ENCODE measurements around the gene ORAI1. TPM values are rescaled to one million over a fixed set of nuclear protein-coding genes. Genes with fewer than 3 reads are reported as not detected.

ORAI1 gene
- total RNA-seq, 3 donors from 2014 or later (not counting 1 experiment from before 2014, with no cell fraction given), result 64.6 to 74.1 (median 70.8) TPM

DNA sequence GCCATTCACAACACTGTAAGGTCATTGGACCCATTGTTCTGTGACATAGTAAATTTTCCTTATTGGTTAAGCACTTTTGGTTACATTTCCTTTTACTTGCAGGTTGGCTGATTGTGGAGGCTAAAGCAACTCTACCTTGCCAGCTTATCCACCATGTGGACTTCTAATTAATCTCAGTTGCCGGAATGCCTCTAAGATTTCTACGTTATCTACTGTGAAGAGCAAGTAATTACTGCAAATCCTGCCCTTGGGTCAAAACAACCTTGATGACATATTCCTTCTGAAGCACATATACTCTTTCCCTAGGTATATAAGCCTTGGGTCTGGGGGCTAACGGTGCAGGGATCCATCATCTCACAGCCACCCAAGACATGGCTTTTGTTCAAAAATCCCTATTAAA lies 62.6 kb downstream of the ORAI1 start:
- H3K27me3 ChIP-seq (ENCODE audit: control insufficient read depth, insufficient read depth, low read length), result no peaks in the 10 kb centered on the region
- Mint-ChIP-seq H3K4me3 (no peak overlapping the region), H3K27ac (peak overlapping the region in 1 of 2 donors; percentile 18), H3K9me3 (no peaks in the 10 kb centered on the region), H3K27me3 (ENCODE audit: low read depth in 2 of 2) (no peaks in the 10 kb centered on the region), H3K36me3 (no peaks in the 10 kb centered on the region), H3K4me1 (peaks cover 5 to 6% of the 10 kb centered on the region in 2 donors)
- DNase-seq (no peak), ATAC-seq (no peak)
- H3K9me3 ChIP-seq (ENCODE audit: control insufficient read depth, insufficient read depth, low read length), result no peaks in the 10 kb centered on the region
- H3K4me3 ChIP-seq (ENCODE audit: low read length), result no peak overlapping the region
- TF ChIP-seq, protein P1, sequence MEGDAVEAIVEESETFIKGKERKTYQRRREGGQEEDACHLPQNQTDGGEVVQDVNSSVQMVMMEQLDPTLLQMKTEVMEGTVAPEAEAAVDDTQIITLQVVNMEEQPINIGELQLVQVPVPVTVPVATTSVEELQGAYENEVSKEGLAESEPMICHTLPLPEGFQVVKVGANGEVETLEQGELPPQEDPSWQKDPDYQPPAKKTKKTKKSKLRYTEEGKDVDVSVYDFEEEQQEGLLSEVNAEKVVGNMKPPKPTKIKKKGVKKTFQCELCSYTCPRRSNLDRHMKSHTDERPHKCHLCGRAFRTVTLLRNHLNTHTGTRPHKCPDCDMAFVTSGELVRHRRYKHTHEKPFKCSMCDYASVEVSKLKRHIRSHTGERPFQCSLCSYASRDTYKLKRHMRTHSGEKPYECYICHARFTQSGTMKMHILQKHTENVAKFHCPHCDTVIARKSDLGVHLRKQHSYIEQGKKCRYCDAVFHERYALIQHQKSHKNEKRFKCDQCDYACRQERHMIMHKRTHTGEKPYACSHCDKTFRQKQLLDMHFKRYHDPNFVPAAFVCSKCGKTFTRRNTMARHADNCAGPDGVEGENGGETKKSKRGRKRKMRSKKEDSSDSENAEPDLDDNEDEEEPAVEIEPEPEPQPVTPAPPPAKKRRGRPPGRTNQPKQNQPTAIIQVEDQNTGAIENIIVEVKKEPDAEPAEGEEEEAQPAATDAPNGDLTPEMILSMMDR (IDR thresholded peaks at IDR 0.05), result no peak
- intact Hi-C loops (cut with micrococcal nuclease), result loop anchor here (10.0 kb wide), 1 partner anchor 354 kb away; no protein-coding TSS in a partner anchor
- peaks cover 10% of the 10 kb centered on the region for H3K4me1 ChIP-seq (ENCODE audit: control insufficient read depth, insufficient read depth, low read length)
- no peak overlapping the region for H3K27ac ChIP-seq (ENCODE audit: low read length)
- no peaks in the 10 kb centered on the region for H3K36me3 ChIP-seq (ENCODE audit: control insufficient read depth, insufficient read depth, low read length)
- 97% methylated on average over 3 of the region's 3 CpGs for WGBS (ENCODE audit: insufficient coverage)

DNA sequence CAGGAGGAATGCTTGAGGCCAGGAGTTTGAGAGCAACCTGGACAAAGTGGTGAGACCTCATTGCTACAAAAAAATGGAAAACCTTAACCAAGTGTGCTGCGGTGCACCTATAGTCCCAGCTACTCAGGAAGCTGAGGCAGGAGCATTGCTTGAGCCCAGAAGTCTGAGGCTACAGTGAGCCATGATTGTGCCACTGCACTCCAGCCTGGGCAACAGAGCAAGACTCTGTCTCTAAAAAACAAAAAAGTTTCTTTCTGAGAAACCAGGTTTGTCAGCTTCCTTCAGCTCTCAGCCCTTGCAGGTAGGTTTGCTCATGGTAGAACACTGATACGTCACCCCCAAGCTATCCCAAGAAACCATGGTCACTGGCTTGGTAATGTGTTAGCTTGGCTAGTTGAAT lies 63.1 kb downstream of the ORAI1 start:
- WGBS (ENCODE audit: insufficient coverage), result 91% methylated on average over 1 of the region's 2 CpGs
- intact Hi-C loops (cut with micrococcal nuclease), result loop anchor here (10.0 kb wide), 1 partner anchor 355 kb away; no protein-coding TSS in a partner anchor
- no peak overlapping the region for H3K4me3 Mint-ChIP-seq
- no peak overlapping the region for H3K4me3 ChIP-seq (ENCODE audit: low read length)
- TF ChIP-seq, protein P1 (IDR thresholded peaks at IDR 0.05), result no peak
- H3K4me1 ChIP-seq (ENCODE audit: control insufficient read depth, insufficient read depth, low read length), result peaks cover 10% of the 10 kb centered on the region
- no peaks in the 10 kb centered on the region for H3K27me3 Mint-ChIP-seq (ENCODE audit: low read depth in 2 of 2)
- DNase-seq, result no peak
- peak overlapping the region in 1 of 2 donors; percentile 18 for H3K27ac Mint-ChIP-seq
- H3K9me3 Mint-ChIP-seq, result no peaks in the 10 kb centered on the region
- H3K27ac ChIP-seq (ENCODE audit: low read length), result no peak overlapping the region
- H3K9me3 ChIP-seq (ENCODE audit: control insufficient read depth, insufficient read depth, low read length), result no peaks in the 10 kb centered on the region
- no peaks in the 10 kb centered on the region for H3K27me3 ChIP-seq (ENCODE audit: control insufficient read depth, insufficient read depth, low read length)
- H3K4me1 Mint-ChIP-seq, result peaks cover 5 to 6% of the 10 kb centered on the region in 2 donors
- no peak for ATAC-seq
- H3K36me3 ChIP-seq (ENCODE audit: control insufficient read depth, insufficient read depth, low read length), result no peaks in the 10 kb centered on the region
- H3K36me3 Mint-ChIP-seq, result no peaks in the 10 kb centered on the region

Other genes starting within 250 kb of the ORAI1 start
- gene RNF34, start 226.4 kb upstream of the ORAI1 start, total RNA-seq, result 10 to 100 TPM; 62.3 to 78.4 (median 73.4) TPM
- gene KDM2B, start 45.5 kb upstream of the ORAI1 start, total RNA-seq, result 100 to 1,000 TPM in 1 of 3 donors, 10 to 100 TPM in 2; 97.3 to 106 (median 98.1) TPM
- gene MORN3, start 43.1 kb downstream of the ORAI1 start, total RNA-seq, result 1 to 10 TPM; 3.0 to 7.6 (median 4.4) TPM
- 1 to 10 TPM; 6.3 to 8.4 (median 7.9) TPM for gene TMEM120B, start 86.2 kb downstream of the ORAI1 start, total RNA-seq
- gene RHOF, start 167.2 kb downstream of the ORAI1 start, total RNA-seq, result 100 to 1,000 TPM; 146 to 201 (median 177) TPM
- gene SETD1B, start 177.5 kb downstream of the ORAI1 start, total RNA-seq, result 10 to 100 TPM; 55.1 to 57.5 (median 56.2) TPM
- not detected for gene HPD, start 232.3 kb downstream of the ORAI1 start, total RNA-seq